ENCODE results near the gene SFXN2. TPM values are rescaled to one million over a fixed set of nuclear protein-coding genes. Genes with fewer than 3 reads are reported as not detected.

The SFXN2 gene
- total RNA-seq, 1 donor from 2014 or later, result 12.0 TPM

DNA sequence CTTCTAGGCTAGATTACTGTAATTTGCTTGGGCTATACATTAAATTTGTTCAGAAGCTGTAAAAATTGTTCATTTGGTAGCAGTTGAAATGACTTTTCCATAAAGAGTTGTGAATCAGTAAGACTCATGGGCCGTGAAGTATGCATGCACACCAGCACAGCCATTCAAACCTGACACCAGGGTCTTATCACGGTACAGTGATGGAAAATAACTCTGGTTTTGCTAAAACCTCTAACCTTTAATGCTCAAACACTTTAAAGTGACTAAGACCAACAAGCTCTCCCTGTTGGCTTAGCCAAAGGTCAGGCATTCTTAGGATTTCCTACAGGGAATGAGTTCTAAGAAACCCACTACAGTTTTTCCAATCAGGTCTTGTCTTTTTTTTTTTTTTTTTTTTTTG lies 11.7 kb upstream of the SFXN2 start:
- intact Hi-C loops (cut with DNase I), result no loop called here

GRCh38 chr10:102704915-102705314 lies 9.5 kb upstream of the SFXN2 start:
- no peak for TF ChIP-seq CTCF (IDR thresholded peaks at IDR 0.05)
- intact Hi-C loops (cut with DNase I), result no loop called here
- peaks cover 5% of the 10 kb centered on the region for H3K4me1 ChIP-seq
- no peaks in the 10 kb centered on the region for H3K9me3 ChIP-seq
- ATAC-seq, result no peak
- DNase-seq, result no peak
- peaks cover 7% of the 10 kb centered on the region for H3K36me3 ChIP-seq
- no peaks in the 10 kb centered on the region for H3K27me3 ChIP-seq
- H3K27ac ChIP-seq, result no peak overlapping the region
- no peak overlapping the region for H3K4me3 ChIP-seq

More for the DNA sequence above, 11.7 kb upstream of the SFXN2 start:
- H3K9me3 ChIP-seq, result no peaks in the 10 kb centered on the region
- no peak for ATAC-seq
- H3K27me3 ChIP-seq, result no peaks in the 10 kb centered on the region
- H3K4me1 ChIP-seq, result peaks cover 5% of the 10 kb centered on the region
- H3K4me3 ChIP-seq, result no peak overlapping the region
- TF ChIP-seq CTCF (IDR thresholded peaks at IDR 0.05), result no peak
- H3K36me3 ChIP-seq, result peaks cover 23% of the 10 kb centered on the region
- no peak overlapping the region for H3K27ac ChIP-seq
- DNase-seq, result no peak

DNA sequence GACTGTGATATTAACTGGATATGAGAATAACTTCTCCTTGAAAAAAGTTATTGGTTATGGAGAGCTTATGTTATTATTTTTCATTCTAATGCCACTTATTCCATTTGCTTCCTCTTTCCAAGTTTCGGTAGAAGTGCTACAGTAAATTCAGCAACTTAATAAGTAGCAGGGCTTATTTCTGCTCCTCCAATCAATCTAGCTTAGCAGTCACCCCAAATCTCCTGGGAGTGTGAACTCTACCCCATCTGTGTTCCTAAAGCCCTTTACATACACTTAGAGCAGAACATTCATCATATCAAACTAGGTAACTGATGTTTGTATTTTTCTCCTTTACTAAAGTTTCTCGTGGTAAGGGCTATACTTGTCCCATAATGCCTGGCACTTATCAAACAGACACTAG lies 8.9 kb upstream of the SFXN2 start:
- DNase-seq (no peak), ATAC-seq (no peak)
- peaks cover 5% of the 10 kb centered on the region for H3K4me1 ChIP-seq
- peaks cover 7% of the 10 kb centered on the region for H3K36me3 ChIP-seq
- H3K4me3 ChIP-seq, result no peak overlapping the region
- no peaks in the 10 kb centered on the region for H3K27me3 ChIP-seq
- TF ChIP-seq CTCF (IDR thresholded peaks at IDR 0.05), result no peak
- H3K9me3 ChIP-seq, result no peaks in the 10 kb centered on the region
- intact Hi-C loops (cut with DNase I), result no loop called here
- H3K27ac ChIP-seq, result no peak overlapping the region

GRCh38 chr10:102710609-102711008 lies 3.8 kb upstream of the SFXN2 start:
- H3K27ac ChIP-seq, result no peak overlapping the region
- H3K36me3 ChIP-seq, result no peaks in the 10 kb centered on the region
- ATAC-seq, result no peak
- no peak for TF ChIP-seq CTCF (IDR thresholded peaks at IDR 0.05)
- no peak for DNase-seq
- peaks cover 23% of the 10 kb centered on the region for H3K4me1 ChIP-seq
- no peak overlapping the region for H3K4me3 ChIP-seq
- no peaks in the 10 kb centered on the region for H3K27me3 ChIP-seq
- no peaks in the 10 kb centered on the region for H3K9me3 ChIP-seq
- intact Hi-C loops (cut with DNase I), result no loop called here

- intact Hi-C loops (cut with DNase I), result no loop called here
- Histone ChIP-seq H3K36me3 (no peaks in the 10 kb centered on the region), H3K27ac (no peak overlapping the region), H3K27me3 (no peaks in the 10 kb centered on the region), H3K9me3 (no peaks in the 10 kb centered on the region), H3K4me3 (no peak overlapping the region), H3K4me1 (peaks cover 21% of the 10 kb centered on the region)
- TF ChIP-seq CTCF (IDR thresholded peaks at IDR 0.05), result no peak
- ATAC-seq (no peak), DNase-seq (no peak)
Observed at GRCh38 chr10:102712089-102712488, 2.3 kb upstream of the SFXN2 start.

GRCh38 chr10:102712843-102713538 lies 1.4 kb upstream of the SFXN2 start:
- peak overlapping the region; percentile 87 for H3K27ac ChIP-seq
- H3K27me3 ChIP-seq, result no peaks in the 10 kb centered on the region
- H3K36me3 ChIP-seq, result no peaks in the 10 kb centered on the region
- no peaks in the 10 kb centered on the region for H3K9me3 ChIP-seq
- intact Hi-C loops (cut with DNase I), result no loop called here
- H3K4me1 ChIP-seq, result peaks cover 21% of the 10 kb centered on the region
- TF ChIP-seq CTCF (IDR thresholded peaks at IDR 0.05), result no peak
- H3K4me3 ChIP-seq, result peak overlapping the region; percentile 99
- no peak for ATAC-seq
- DNase-seq, result no peak

All from upper lobe of right lung (tissue), 1 donor.